ENCODE results near the gene GRK4. TPM values are rescaled to one million over a fixed set of nuclear protein-coding genes. Genes with fewer than 3 reads are reported as not detected.

GRK4 gene
- total and polyA plus RNA-seq, 10 of the 15 experiments (the other 5 are each of a cell fraction or from before 2014, with no cell fraction given): 1.1 to 4.0 (median 2.5) TPM

DNA sequence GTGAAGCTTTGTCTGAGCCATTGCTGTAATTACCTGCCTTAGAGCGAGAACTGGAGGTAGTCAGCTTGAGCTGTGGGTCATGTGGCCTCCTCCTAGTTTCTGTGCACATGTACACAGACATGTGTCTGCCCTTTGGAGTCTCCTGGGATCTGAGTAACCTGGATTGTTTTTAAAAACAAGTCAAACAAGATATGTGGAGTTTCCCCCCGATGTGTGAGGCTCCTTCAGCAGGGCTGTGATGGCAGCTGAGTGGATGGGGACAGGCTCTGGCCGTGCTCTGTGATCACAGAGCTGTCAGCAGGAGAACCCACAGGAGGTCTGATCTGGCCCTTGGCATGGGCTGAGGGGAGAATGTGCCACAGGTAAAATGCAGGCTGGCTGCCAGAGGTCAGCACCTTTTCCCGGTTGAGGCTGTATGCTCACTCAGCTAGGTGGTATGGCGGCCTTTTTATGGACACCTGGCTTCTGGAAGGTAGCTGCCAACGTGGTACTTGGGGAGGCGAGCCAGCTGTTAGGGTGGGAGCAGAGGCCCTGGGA, 38.5 kb upstream of the GRK4 start (continued):
- no peak for TF ChIP-seq RELB (IDR thresholded peaks at IDR 0.05; ENCODE audit: low read depth)
- no peak for TF ChIP-seq SPI1 (IDR thresholded peaks at IDR 0.05; ENCODE audit: borderline replicate concordance, insufficient read depth, low read depth, low read length)
- TF ChIP-seq, protein P1, sequence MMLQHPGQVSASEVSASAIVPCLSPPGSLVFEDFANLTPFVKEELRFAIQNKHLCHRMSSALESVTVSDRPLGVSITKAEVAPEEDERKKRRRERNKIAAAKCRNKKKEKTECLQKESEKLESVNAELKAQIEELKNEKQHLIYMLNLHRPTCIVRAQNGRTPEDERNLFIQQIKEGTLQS (IDR thresholded peaks at IDR 0.05; ENCODE audit: borderline replicate concordance, extremely low read depth, low read depth, low read length): no peak

DNA sequence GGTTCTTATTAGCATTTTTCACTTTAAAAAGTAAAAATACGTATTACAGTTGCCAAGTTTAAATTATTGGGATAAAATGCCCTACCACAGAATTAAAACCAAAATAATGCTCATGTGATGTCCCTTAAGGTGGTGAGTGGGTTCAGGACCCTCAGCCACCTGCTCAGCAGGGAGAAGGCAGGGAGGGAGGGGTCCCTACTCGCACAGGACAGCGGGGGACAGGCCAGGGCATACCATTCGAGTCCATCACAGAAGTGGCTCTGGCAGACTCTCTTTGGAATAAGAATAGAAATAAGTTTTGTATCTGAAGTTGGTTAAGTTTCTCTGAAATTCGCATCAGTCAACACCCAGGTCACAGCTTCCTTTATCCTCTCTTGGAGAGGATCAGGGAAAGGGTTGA, 37.9 kb upstream of the GRK4 start:
- RAD21 ChIA-PET (ENCODE audit: unreplicated experiment): no interaction called here
- Histone ChIP-seq H3K4me2 (ENCODE audit: control insufficient read depth, insufficient read depth) (no peak overlapping the region), H3K27ac (ENCODE audit: control insufficient read depth, insufficient read depth) (no peak overlapping the region), H2AFZ (ENCODE audit: control insufficient read depth, low read depth, low read length) (no peak overlapping the region), H3K9me3 (replicated peaks; ENCODE audit: control insufficient read depth, insufficient read depth, low read length) (no peaks in the 10 kb centered on the region), H3K27me3 (replicated peaks in 1 of 2; ENCODE audit: control insufficient read depth in 2 of 2, insufficient read depth in 2 of 2, low read length in 1 of 2) (no peaks in the 10 kb centered on the region), H4K20me1 (ENCODE audit: control insufficient read depth, insufficient read depth) (no peaks in the 10 kb centered on the region), H3K4me1 (ENCODE audit: control insufficient read depth, insufficient read depth, low read length) (no peaks in the 10 kb centered on the region; the same call in 1 of the 2 replicates), H3K4me3 (no peak overlapping the region), H3K36me3 (ENCODE audit: control insufficient read depth in 2 of 2, insufficient read depth in 2 of 2, low read length in 1 of 2) (peaks cover 20 to 29% of the 10 kb centered on the region in 2 experiments), H3K79me2 (ENCODE audit: control insufficient read depth, insufficient read depth, low read length) (no peaks in the 10 kb centered on the region; the same call in 1 of the 2 replicates), H3K9ac (ENCODE audit: control insufficient read depth, insufficient read depth, low read length) (no peak overlapping the region)
- SMC1A ChIA-PET (ENCODE audit: uncharacterized antibody, unreplicated experiment): no interaction called here
- ATAC-seq (no peak), FAIRE-seq (no peak), DNase-seq (ENCODE audit: low read depth, low spot score) (no peak)
- no TSS peak for BruUV-seq (replicated peaks)
- POLR2A ChIA-PET: no interaction called here
- 79% methylated on average over 5 of the region's 5 CpGs for WGBS (ENCODE audit: insufficient coverage, insufficient replicate concordance, low lambda C conversion rate, missing lambda C conversion rate)
- in situ Hi-C loops (cut with MboI): loop anchor here (25.0 kb wide), 1 partner anchor 163 kb away; the partner anchor contains the start of gene TNIP2
- TF ChIP-seq ZBED1 (IDR thresholded peaks at IDR 0.05; ENCODE audit: borderline replicate concordance): no peak
- no peak for TF ChIP-seq NFYA (IDR thresholded peaks at IDR 0.05; ENCODE audit: borderline replicate concordance, low read depth, low read length)
- no peak for TF ChIP-seq BCL11A (IDR thresholded peaks at IDR 0.05; ENCODE audit: low read depth, low read length)
- TF ChIP-seq, protein P2, sequence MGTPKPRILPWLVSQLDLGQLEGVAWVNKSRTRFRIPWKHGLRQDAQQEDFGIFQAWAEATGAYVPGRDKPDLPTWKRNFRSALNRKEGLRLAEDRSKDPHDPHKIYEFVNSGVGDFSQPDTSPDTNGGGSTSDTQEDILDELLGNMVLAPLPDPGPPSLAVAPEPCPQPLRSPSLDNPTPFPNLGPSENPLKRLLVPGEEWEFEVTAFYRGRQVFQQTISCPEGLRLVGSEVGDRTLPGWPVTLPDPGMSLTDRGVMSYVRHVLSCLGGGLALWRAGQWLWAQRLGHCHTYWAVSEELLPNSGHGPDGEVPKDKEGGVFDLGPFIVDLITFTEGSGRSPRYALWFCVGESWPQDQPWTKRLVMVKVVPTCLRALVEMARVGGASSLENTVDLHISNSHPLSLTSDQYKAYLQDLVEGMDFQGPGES (IDR thresholded peaks at IDR 0.05): no peak
- intact Hi-C loops (cut with micrococcal nuclease; ENCODE audit: unreplicated experiment): no loop called here
- CTCF ChIA-PET: no interaction called here
